Mesenchymal stem cell (in vitro differentiated cells and primary cell): ENCODE data around the gene CDK12.
A peak's percentile ranks its signal among the peaks of the same experiment; 100 is the strongest.

ENCODE experiments used
- DNase-seq: peaks from one replicate; pipeline ENCODE4 v3.0.0-alpha.2; 2013
- H2AFZ ChIP-seq: one replicate; pipeline ENCODE4 v1.6.1; 2013; ENCODE audit warnings: low read depth, mild to moderate bottlenecking, control low read depth, inconsistent platforms, low read length, moderate library complexity
- H2AK5ac ChIP-seq: 2 replicates; pipeline ENCODE4 v1.6.1; 2013; ENCODE audit warnings: low read length, moderate library complexity, mild to moderate bottlenecking, inconsistent platforms; ENCODE audit not compliant: severe bottlenecking
- H2BK120ac ChIP-seq: one replicate; pipeline ENCODE4 v1.6.1; 2013; ENCODE audit warnings: low read depth, mild to moderate bottlenecking, inconsistent platforms, low read length, moderate library complexity
- H2BK12ac ChIP-seq, 2 experiments: one replicate each; pipeline ENCODE4 v1.6.1; 2013; ENCODE audit warnings: inconsistent platforms in 2 of 2, low read length in 2 of 2, mild to moderate bottlenecking in 2 of 2, moderate library complexity in 2 of 2, control low read depth in 1 of 2
- H2BK15ac ChIP-seq: one replicate; pipeline ENCODE4 v1.6.1; 2013; ENCODE audit warnings: mild to moderate bottlenecking, low read depth, inconsistent platforms; ENCODE audit not compliant: poor library complexity, severe bottlenecking
- H2BK5ac ChIP-seq: 2 replicates; pipeline ENCODE4 v1.6.1; 2013; ENCODE audit warnings: low read depth, mild to moderate bottlenecking, low read length, control low read depth, inconsistent platforms; ENCODE audit not compliant: poor library complexity, severe bottlenecking
- H3K14ac ChIP-seq, 2 experiments: one replicate each; pipeline ENCODE4 v1.6.1; 2013; ENCODE audit warnings: inconsistent platforms in 2 of 2, low read length in 2 of 2, control low read depth in 1 of 2, mild to moderate bottlenecking in 1 of 2, moderate library complexity in 1 of 2
- H3K18ac ChIP-seq, 2 experiments: one replicate each; pipeline ENCODE4 v1.6.1; 2013; ENCODE audit warnings: inconsistent platforms in 2 of 2, low read length in 2 of 2, control low read depth in 1 of 2, low read depth in 1 of 2, mild to moderate bottlenecking in 1 of 2
- H3K23ac ChIP-seq, 2 experiments: one replicate each; pipeline ENCODE4 v1.6.1; 2013; ENCODE audit warnings: inconsistent platforms in 2 of 2, low read length in 2 of 2, mild to moderate bottlenecking in 2 of 2, moderate library complexity in 2 of 2, control low read depth in 1 of 2
- H3K27ac ChIP-seq: 2 replicates; pipeline ENCODE4 v1.5.1; 2013; ENCODE audit warnings: mild to moderate bottlenecking, moderate library complexity, low read length, control low read depth, inconsistent platforms; ENCODE audit not compliant: poor library complexity, severe bottlenecking
- H3K27me3 ChIP-seq, 2 experiments: 2 replicates each; pipeline versions ENCODE4 v1.6.1 to v1.7.0; 2013; ENCODE audit warnings: low read length in 2 of 2, mild to moderate bottlenecking in 2 of 2, moderate library complexity in 2 of 2, control low read depth in 1 of 2, inconsistent platforms in 1 of 2; ENCODE audit not compliant: control insufficient read depth in 1 of 2, insufficient read depth in 1 of 2
- H3K36me3 ChIP-seq, 2 experiments: 2 replicates each; pipeline versions ENCODE4 v1.6.1 to v1.7.0; 2013; ENCODE audit warnings: low read length in 2 of 2, control low read depth in 1 of 2, inconsistent platforms in 1 of 2, low read depth in 1 of 2, mild to moderate bottlenecking in 1 of 2; ENCODE audit not compliant: insufficient read depth in 2 of 2, control insufficient read depth in 1 of 2
- H3K4ac ChIP-seq, 2 experiments: one replicate each; pipeline ENCODE4 v1.6.1; 2013; ENCODE audit warnings: inconsistent platforms in 2 of 2, low read length in 2 of 2, mild to moderate bottlenecking in 2 of 2, moderate library complexity in 2 of 2, control low read depth in 1 of 2, low read depth in 1 of 2
- H3K4me1 ChIP-seq: 2 replicates; pipeline ENCODE4 v1.6.1; 2013; ENCODE audit warnings: low read depth, low read length, control low read depth; ENCODE audit not compliant: control insufficient read depth, insufficient read depth
- H3K4me2 ChIP-seq: 2 replicates; pipeline ENCODE4 v1.6.1; 2013; ENCODE audit warnings: low read length, mild to moderate bottlenecking, inconsistent platforms; ENCODE audit not compliant: poor library complexity, severe bottlenecking
- H3K4me3 ChIP-seq, 2 experiments: 2 replicates each; pipeline versions ENCODE4 v1.5.1 to v1.7.0; 2013; ENCODE audit warnings: low read length in 2 of 2, mild to moderate bottlenecking in 2 of 2, control low read depth in 1 of 2, low read depth in 1 of 2; ENCODE audit not compliant: insufficient read depth in 1 of 2
- H3K79me1 ChIP-seq: replicated peaks from 2 replicates; pipeline ENCODE4 v1.6.1; 2013; ENCODE audit warnings: mild to moderate bottlenecking, control low read depth, low read length, inconsistent platforms; ENCODE audit not compliant: poor library complexity, severe bottlenecking
- H3K9ac ChIP-seq: 2 replicates; pipeline ENCODE4 v1.7.0; 2013; ENCODE audit warnings: mild to moderate bottlenecking, low read length, moderate library complexity
- H3K9me3 ChIP-seq: 2 replicates; pipeline ENCODE4 v1.7.0; 2013; ENCODE audit warnings: mild to moderate bottlenecking, low read length; ENCODE audit not compliant: control insufficient read depth
- H4K8ac ChIP-seq: one replicate; pipeline ENCODE4 v1.6.1; 2013; ENCODE audit warnings: inconsistent platforms, mild to moderate bottlenecking, low read length, moderate library complexity
- H4K91ac ChIP-seq: one replicate; pipeline ENCODE4 v1.6.1; 2013; ENCODE audit warnings: mild to moderate bottlenecking, low read length, inconsistent platforms
- WGBS: methylation state at CpG from one replicate; pipeline ENCODE4 v1.1.7; 2013; ENCODE audit warnings: mixed read lengths; 5-methylcytosine and 5-hydroxymethylcytosine counted together

CDK12 gene

DNA sequence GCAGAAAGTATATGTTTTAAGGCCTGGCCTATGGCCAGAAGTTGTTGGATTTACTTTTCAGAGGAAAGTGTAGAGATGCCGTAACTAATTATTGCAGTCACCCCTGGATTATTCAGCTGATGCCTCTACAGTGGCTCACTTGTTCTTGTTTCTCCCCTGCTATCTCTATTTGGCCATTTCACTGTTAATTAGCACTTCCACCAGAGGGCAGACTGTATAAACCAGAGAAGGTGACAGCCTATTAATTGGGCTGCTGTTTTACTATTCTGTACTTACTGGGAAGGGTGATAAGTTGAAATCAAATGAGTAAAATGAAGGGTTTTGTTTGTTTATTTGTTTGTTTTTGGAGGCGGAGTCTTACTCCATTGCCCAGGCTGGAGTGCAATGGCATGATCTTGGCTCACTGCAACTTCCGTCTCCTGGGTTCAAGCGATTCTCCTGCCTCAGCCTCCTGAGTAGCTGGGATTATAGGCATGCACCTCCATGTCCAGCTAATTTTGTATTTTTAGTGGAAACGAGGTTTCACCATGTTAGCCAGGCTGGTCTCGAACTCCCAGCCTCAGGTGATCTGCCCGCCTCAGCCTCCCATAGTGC lies 66.0 kb downstream of the CDK12 start:
- Histone ChIP-seq H3K9ac (no peak overlapping the region), H4K91ac (no peak overlapping the region), H2AK5ac (no peak overlapping the region), H3K9me3 (no peaks in the 10 kb centered on the region), H3K4ac (no peak overlapping the region), H4K8ac (no peak overlapping the region), H2BK15ac (no peak overlapping the region), H3K27me3 (no peaks in the 10 kb centered on the region), H3K4me3 (no peak overlapping the region), H3K23ac (no peak overlapping the region), H3K4me2 (no peak overlapping the region), H3K4me1 (no peaks in the 10 kb centered on the region), H2BK5ac (no peak overlapping the region), H2BK12ac (no peak overlapping the region), H3K14ac (no peak overlapping the region), H2BK120ac (no peak overlapping the region), H3K79me1 (peaks cover 10% of the 10 kb centered on the region), H3K18ac (no peak overlapping the region), H3K27ac (no peak overlapping the region), H3K36me3 (peaks cover 36 to 97% of the 10 kb centered on the region in 2 experiments), H2AFZ (no peak overlapping the region)
- DNase-seq = peak; percentile 30
- 98% methylated on average over 7 of the region's 7 CpGs for WGBS

DNA sequence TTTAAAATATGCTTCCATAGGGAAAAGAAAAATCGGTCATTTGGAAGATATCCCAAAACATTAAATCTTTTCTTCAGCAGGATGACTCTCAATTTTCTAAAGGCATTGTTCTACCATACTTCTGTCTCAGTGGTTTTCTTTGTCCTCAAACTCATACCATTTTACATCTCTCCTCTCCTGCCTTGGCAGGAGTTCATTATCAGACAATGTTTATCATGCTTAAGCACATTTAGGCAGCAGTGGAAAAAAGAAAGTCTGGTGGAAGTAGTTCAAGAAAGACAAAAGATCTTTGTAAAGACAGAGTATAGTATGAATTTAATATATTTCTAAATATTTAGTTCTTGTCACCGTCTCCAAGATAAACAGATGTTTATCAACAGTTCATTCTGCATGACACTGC lies 68.2 kb downstream of the CDK12 start:
- H3K27ac ChIP-seq = no peak overlapping the region
- H3K27me3 ChIP-seq = no peaks in the 10 kb centered on the region
- H3K9me3 ChIP-seq = no peaks in the 10 kb centered on the region
- H3K36me3 ChIP-seq = peaks cover 23 to 92% of the 10 kb centered on the region in 2 experiments
- H2BK5ac ChIP-seq = no peak overlapping the region
- no peak overlapping the region for H2BK12ac ChIP-seq
- H3K79me1 ChIP-seq = peaks cover 8% of the 10 kb centered on the region
- H2BK120ac ChIP-seq = no peak overlapping the region
- H3K9ac ChIP-seq = no peak overlapping the region
- no peak overlapping the region for H3K14ac ChIP-seq
- no peak overlapping the region for H2AK5ac ChIP-seq
- no peak overlapping the region for H3K18ac ChIP-seq
- DNase-seq = no peak
- no peak overlapping the region for H2AFZ ChIP-seq
- no peaks in the 10 kb centered on the region for H3K4me1 ChIP-seq
- WGBS = 88% methylated on average over 1 of the region's 2 CpGs
- H3K4me3 ChIP-seq = no peak overlapping the region
- no peak overlapping the region for H3K23ac ChIP-seq
- H4K91ac ChIP-seq = no peak overlapping the region
- H4K8ac ChIP-seq = no peak overlapping the region
- H2BK15ac ChIP-seq = no peak overlapping the region
- H3K4me2 ChIP-seq = no peak overlapping the region
- H3K4ac ChIP-seq = no peak overlapping the region

DNA sequence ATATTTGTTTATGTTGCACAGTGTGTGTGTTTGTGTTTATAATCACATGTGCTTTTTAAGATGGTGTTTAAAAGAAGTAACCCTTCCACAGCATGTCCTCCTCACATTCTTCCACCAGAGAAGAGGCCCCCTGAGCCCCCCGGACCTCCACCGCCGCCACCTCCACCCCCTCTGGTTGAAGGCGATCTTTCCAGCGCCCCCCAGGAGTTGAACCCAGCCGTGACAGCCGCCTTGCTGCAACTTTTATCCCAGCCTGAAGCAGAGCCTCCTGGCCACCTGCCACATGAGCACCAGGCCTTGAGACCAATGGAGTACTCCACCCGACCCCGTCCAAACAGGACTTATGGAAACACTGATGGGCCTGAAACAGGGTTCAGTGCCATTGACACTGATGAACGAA lies 69.2 kb downstream of the CDK12 start:
- H2AK5ac ChIP-seq = no peak overlapping the region
- H3K4me1 ChIP-seq = no peaks in the 10 kb centered on the region
- no peak overlapping the region for H2BK12ac ChIP-seq
- H3K36me3 ChIP-seq = peaks cover 20 to 83% of the 10 kb centered on the region in 2 experiments
- no peak overlapping the region for H4K91ac ChIP-seq
- 97% methylated on average over 10 of the region's 10 CpGs for WGBS
- no peaks in the 10 kb centered on the region for H3K9me3 ChIP-seq
- no peak overlapping the region for H3K4ac ChIP-seq
- H3K9ac ChIP-seq = no peak overlapping the region
- H3K14ac ChIP-seq = no peak overlapping the region
- DNase-seq = no peak
- H3K79me1 ChIP-seq = peaks cover 8% of the 10 kb centered on the region
- H2BK5ac ChIP-seq = no peak overlapping the region
- no peaks in the 10 kb centered on the region for H3K27me3 ChIP-seq
- no peak overlapping the region for H2AFZ ChIP-seq
- no peak overlapping the region for H4K8ac ChIP-seq
- H3K4me3 ChIP-seq = no peak overlapping the region
- H3K27ac ChIP-seq = no peak overlapping the region
- no peak overlapping the region for H3K4me2 ChIP-seq
- H2BK15ac ChIP-seq = no peak overlapping the region
- H2BK120ac ChIP-seq = no peak overlapping the region
- H3K18ac ChIP-seq = no peak overlapping the region
- no peak overlapping the region for H3K23ac ChIP-seq

- Histone ChIP-seq H3K9ac (no peak overlapping the region), H2BK12ac (no peak overlapping the region), H2BK5ac (no peak overlapping the region), H3K27ac (no peak overlapping the region), H3K36me3 (peaks cover 13 to 83% of the 10 kb centered on the region in 2 experiments), H3K18ac (no peak overlapping the region), H3K4me2 (no peak overlapping the region), H3K4me1 (no peaks in the 10 kb centered on the region), H2AK5ac (no peak overlapping the region), H3K4ac (no peak overlapping the region), H3K79me1 (peaks cover 8% of the 10 kb centered on the region), H4K91ac (no peak overlapping the region), H2BK15ac (no peak overlapping the region), H3K23ac (no peak overlapping the region), H3K14ac (no peak overlapping the region), H2BK120ac (no peak overlapping the region), H3K27me3 (no peaks in the 10 kb centered on the region), H3K4me3 (no peak overlapping the region), H2AFZ (no peak overlapping the region), H4K8ac (no peak overlapping the region), H3K9me3 (no peaks in the 10 kb centered on the region)
- WGBS = 99% methylated on average over 5 of the region's 6 CpGs
- no peak for DNase-seq
Measured at GRCh38 chr17:39531252-39531651, 70.0 kb downstream of the CDK12 start.
